Activated CD4-positive, alpha-beta T cell treated with anti-CD3 and anti-CD28 coated beads for 1 hour (primary cell): ENCODE measurements around the gene TENT4A.
A peak's percentile ranks its signal among the peaks of the same experiment; 100 is the strongest.

Experiments used
- DNase-seq: peaks from one replicate; pipeline ENCODE4 v3.0.0-alpha.2; 2020

TENT4A gene

GRCh38 chr5:6700685-6701355, 12.4 kb upstream of the TENT4A start:
- DNase-seq: no peak

DNA sequence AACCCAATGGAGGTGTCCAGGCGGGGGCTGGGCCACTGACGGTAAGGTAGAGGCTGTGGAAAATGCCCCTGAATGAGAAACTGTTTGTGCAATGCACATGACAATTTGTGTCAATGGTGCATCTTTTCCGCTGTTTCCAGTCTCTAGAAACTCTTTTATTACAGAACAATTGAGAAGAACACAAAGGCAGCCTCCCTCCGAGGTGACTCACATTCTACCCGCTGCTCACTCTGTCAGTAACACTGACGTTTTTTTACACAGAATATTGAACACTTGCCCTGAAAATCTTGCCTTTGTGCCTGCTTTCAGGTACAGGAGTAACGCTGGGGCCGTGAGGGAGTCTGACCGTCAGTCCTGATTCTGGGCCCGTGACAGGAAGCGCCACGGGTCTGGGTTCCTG, 11.7 kb upstream of the TENT4A start:
- DNase-seq: no peak

GRCh38 chr5:6702633-6703032, 10.6 kb upstream of the TENT4A start:
- DNase-seq: no peak

DNA sequence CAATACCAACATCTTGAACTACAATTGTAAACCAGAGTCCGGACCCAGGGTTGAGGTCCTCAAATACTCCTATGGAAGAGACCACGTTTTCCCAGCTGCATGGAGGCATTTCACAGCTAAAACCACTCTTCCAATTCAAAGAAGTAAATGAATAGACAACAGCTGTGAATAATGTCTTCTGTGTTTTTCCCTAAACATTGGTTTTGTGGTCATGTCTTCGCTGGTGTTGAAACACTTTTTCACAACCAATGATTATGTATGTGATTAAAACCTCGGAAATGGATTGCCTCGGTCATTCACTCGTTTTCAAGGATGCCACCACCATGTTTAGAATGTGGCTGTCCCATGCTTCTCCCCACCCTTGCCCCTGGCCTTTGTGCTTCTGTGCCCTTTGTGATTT, 9.4 kb upstream of the TENT4A start:
- DNase-seq: no peak

DNA sequence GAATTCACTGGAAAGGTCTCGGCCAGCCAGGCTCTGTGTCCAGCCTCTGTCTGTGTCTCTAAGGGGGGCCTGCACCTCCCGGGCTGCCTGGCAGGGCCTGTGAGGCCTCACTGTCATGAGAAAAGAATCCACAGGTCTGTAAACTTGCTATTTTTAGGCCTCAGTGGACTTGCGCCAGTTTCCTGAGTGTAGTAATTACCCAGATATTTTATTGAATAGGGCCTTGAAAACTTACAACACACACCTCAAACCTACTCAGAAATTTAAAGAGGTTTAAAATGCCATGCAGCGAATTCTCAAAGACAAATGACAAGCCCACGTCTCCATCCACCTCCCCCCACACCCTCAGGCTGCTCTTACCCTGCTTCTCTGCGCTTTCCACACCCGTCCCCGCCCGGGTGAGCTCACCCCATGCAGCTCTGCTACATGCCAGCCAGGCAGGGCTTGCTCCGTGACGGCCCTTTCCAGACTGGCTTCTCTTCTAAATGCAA, 8.8 kb upstream of the TENT4A start:
- no peak for DNase-seq

DNA sequence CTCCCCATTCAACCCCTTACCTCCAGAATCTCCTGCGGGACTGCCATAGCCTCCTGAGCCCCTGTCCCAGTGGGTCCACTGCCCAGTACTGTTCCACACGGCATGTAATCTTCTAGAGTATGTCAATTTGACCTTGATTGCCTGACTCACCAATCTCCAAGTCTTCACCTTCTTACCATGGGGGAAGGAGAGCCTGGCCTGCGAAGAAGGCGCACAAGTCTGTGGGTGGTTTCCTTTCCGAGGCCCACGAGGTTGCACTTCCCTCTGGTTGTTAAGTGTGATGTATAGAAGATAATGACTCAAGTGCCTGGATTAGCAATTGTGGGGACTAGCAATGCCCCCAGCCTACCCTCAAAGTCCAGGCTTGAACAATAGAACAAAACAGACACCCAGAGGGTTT, 8.1 kb upstream of the TENT4A start:
- no peak for DNase-seq

- DNase-seq: no peak
Observed at GRCh38 chr5:6705959-6706358, 7.3 kb upstream of the TENT4A start.

DNA sequence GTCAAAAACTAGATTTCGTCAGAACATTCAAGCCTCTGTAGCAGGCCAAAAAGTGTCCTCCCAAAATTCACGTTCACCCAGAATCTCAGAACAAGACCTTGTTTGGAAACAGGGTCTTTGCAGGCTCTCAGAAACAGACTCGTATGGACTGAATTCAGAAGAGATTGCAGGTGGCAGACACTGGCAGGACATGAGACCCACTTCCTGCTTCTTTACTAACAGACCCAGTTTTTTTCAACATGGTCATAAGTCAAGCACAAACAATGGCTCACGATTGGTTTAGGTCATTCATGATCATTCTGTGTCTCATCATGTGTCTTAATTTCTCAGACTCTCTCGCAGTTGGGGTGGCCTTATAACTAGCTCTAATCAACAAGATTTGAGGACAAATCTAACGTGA, 5.4 kb upstream of the TENT4A start:
- DNase-seq: no peak

DNA sequence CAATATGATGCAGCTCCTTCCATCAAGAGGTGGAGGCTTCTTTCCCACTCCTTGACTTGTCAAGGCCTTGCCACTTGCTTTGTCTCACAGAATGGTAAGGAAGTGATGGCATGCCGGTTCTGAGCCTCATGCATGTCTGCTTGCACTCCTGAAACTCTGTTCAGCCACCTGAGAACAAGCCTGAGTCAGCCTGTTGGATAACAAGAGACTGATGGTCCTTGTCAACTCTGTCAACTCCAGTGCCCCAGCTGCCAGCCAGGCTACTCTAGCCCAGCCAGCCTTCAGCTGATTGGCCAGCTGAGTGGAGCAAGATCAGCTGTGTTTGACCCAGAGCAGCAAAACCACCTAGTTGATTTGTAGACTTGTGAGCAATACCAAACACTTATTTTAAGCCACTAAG, 4.4 kb upstream of the TENT4A start:
- DNase-seq: no peak

DNA sequence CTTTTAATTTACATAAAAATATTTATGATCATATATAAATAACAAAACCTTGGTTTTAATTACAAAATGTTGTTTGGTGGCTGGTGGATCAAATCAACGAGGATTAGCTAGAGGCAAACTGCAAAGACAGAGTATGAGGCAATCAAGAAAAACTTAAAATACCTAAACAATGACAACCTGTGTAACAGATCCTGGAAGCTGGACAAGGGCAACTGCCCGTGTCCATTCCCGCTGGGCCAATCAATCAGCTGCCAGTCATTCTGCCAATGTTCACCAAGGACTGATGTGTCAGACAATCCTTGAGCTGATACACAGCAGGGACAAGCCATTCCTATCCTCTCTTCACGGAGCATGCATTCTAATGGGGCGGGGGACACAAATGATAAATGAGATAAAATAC, 3.2 kb upstream of the TENT4A start:
- no peak for DNase-seq

- no peak for DNase-seq
Observed at GRCh38 chr5:6710551-6711318, 2.5 kb upstream of the TENT4A start.

DNA sequence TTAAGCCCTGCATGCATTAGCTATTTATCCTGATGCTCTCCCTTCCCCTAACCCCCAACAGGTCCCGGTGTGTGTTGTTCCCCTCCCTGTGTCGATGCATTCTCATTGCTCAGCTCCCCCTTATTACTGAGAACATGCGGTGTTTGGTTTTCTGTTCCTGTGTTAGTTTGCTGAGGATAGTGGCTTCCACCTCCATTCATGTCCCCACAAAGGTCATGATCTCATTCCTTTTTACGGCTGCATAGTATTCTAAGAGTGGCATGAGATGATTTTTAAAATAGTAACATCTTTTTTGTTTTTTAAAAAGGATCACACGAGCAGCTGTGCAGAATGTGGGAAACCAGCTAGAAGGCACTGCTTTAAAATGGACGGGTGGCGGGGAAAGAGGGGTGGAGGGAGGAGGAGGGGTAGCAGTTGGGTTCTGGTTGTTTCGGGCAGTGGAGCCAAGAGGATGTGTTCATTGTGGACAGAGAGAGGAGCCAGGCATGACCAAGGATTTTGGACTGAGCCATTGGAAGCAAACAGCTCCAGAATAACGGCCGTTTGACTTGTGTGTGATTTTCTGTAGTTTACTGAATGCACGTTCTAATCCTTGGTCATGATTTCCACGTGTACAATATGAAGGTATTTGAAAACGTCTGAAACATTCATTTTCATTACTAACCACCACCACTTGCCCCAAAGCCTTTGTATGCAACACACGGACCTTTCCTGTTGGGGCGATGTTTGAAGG, 1.7 kb upstream of the TENT4A start:
- DNase-seq: no peak

DNA sequence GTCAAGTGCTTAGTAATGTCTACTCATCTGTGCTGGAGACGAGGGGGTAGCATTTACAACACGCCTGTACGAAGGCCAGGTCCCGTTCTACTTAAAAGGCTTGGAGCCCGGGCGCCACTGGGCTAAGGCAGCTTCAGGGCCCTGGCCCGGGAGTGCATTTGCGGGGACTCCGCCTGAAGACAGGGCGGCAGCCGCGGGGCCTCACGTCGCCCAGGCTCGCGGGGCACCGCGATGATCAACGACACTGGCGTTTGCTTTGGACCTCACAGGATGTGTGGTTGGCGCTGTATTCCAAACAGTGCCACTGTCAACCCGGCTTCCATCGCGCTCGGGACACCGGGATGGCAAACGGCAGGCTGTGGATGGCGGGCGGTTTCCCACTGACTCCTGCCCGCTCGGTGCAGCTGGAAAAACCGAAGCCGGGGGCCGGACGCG, 1.1 kb upstream of the TENT4A start:
- DNase-seq: peak; percentile 35

GRCh38 chr5:6712577-6713273, 507 bp upstream of the TENT4A start:
- peak; percentile 96 for DNase-seq

- DNase-seq: no peak
Observed at GRCh38 chr5:6714226-6715041, 1.2 kb downstream of the TENT4A start.

- DNase-seq: no peak
Observed at GRCh38 chr5:6715271-6715670, 2.0 kb downstream of the TENT4A start.

DNA sequence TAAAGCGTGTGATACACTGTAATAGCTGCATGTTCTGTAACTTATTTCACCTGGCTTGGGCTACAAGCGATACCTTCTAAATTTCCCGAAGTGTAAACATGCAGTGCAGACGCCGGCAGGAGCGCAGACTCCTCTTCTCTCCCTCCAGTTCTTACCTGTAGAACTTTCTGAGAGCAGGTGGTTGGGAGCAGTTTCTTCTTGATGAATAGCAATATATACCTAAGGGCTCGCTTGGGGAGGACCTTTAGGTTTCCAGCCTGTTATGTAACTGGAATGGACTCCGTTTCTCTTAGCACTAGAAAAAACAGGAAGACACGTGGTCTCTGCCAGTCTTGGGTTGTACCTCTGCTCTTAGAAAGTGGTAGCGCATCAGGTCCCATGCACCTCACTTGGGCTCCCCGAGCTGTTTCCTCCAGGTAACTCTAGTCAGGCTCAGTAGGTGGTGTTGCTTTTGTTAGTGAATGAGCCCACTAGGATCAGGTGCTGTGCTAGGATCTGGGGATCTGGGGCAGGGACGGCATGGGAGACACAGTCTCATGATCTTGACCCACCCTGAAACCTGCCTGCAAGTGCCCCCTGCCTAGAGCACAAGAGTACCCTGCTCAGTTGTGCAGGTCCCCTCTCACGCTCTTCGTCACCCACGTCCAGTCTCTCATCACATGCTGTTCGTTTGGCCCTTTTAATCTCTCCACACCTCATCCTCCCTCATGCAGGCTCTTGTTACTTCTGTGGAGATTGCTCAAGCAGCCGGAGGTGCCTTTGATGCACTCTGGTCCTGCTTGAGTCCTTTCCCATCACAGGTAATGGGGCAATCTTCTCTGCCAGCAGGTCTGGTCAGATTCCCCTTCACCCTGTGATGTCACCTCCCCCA, 2.8 kb downstream of the TENT4A start:
- peak; percentile 19 for DNase-seq

DNA sequence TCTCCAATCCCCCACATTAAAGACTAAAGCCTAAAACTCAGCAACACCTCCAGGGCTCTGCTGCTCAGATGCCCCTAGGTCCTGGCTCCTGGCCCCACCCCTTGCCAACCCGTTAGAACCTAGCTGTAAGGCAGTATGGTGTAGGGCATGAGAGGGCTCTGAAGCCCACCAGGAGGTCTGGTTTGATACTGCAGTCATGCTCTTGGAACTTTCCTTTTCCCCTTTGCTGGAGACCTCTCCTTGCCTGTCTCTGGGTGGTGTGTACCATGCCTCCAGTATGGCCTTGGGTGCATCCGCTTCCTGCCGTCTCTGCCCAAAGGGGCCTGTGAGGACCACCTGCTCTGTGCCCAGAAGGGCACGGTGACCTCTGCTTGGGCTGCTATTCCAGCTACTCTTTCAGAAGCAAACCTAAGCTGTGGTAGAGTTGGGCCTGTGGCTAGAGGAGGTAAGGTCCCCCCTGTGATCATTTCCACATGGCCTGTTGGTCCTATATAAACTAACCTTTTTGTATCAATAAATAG, 3.5 kb downstream of the TENT4A start:
- DNase-seq: no peak

DNA sequence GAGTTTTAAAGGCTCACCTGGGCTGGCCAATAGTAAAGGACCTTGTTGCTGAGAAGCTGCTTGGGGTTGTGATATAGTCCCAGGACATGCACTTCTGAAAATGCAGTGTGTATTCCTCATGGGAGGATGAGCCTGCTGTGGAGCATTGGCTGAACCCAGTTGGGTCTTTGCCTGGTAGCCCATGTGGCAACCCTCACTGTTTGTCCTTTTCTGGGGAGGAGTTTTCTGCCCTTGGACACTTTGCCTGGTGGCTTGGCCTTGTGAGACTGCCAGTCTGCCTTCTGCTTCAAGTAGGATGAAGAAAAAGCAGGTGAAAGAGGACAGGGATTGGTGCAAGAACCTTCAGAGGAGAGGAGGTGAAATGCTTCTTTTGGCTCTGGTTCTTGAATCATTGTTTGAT, 4.0 kb downstream of the TENT4A start:
- DNase-seq: no peak

DNA sequence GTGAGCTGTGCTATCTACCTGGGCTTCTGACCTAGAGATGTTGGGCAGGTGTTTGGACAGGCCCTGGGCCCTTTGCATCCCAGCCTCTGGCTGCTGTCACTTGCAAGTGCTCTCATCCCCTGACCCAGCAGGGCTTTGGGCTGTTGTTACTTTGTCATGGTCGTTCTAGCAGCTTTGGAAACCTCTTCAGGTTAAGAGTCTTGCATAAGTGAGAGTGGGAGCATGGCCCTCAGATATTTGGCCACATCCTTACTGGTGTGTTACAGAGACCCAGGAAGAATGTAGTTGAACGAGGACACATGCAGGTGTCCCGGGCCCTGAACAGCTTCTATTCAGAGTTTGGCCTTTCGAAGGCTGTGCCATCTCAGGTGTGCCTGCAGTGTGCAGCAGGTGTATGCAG, 4.5 kb downstream of the TENT4A start:
- DNase-seq: no peak

GRCh38 chr5:6718161-6718681, 5.0 kb downstream of the TENT4A start:
- DNase-seq: no peak
